HG03045 (cell line): ENCODE measurements around the gene PTPN1.
"Not testable (repeated sequence)": the region's sequence is repeated elsewhere in the genome, so short reads cannot be mapped to it uniquely, and the experiment has no call there.

ENCODE experiments used
- ATAC-seq: cut with Tn5 transposase; IDR thresholded peaks from one replicate; pipeline ENCODE4 v1.9.1; 2021; ENCODE audit warnings: mild to moderate bottlenecking, moderate library complexity; ENCODE audit not compliant: unreplicated experiment

PTPN1 gene

DNA sequence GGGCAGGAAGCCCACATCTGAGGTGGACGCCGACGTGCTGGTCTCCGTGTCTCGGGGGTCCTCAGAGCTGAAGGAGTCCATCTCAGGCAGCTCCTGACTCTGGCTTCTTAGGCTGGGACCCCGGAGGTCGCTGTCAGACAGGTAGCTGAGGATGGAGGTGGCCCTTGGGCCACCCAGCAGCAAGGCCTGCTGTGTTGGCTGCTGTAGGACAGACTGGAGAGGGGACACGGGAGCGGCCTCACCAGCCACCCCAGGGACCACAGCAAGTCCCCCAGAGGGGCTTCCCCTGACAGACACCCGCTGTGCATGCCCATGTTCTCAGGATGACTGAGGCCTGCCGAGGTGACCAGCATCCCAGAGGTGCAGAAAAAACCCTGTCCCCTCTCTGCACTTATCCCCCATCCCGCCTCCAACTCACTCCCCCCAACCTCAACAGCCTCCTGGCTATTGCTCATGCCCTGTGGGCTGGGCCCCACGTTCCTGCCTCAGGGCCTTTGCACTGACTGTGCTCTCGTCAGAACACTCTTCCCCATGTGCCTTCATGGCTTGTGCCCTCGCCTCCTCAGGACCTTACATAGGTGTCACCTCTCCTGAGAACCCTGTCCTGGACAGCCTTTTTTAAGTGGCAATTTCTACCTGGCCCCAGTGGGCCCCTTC, 92.4 kb downstream of the PTPN1 start:
- no peak for ATAC-seq

DNA sequence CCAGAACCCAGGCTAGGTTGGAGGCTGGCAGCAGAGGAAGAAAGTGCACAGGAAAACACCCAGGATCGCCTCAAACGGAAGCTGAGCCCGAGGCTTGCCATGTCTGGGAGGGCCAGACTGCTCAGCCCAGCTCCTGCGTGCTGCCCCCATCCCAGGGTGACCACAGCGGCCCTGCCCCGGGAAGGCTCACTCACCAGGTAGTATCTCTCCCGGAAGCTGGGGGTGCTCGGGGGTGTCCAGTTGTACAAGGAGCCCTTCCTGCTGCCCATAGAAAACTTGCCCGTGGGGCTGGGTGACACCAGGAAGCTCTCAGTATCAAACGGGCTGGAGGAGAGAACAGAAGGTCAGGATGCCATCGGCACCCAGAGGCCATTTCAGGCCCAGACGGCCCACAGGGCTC, 94.3 kb downstream of the PTPN1 start:
- no peak for ATAC-seq

DNA sequence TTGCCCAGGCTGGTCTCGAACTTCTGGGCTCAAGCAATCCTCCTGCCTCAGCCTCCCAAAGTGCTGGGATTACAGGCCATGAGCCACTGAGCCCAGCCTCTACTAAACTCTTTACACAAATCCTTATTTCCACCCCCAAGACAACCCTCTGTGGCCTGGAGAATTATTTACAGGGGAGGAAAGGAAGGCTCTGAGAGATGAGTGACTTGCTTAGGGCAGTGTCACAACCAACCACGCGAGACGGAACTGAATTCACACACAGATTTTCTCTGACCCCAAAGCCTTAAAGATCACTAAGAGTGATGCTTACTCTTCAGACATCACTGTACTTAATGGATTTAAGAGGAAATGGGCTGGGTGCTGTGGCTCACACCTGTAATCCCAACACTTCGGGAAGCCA, 95.0 kb downstream of the PTPN1 start:
- no peak for ATAC-seq

DNA sequence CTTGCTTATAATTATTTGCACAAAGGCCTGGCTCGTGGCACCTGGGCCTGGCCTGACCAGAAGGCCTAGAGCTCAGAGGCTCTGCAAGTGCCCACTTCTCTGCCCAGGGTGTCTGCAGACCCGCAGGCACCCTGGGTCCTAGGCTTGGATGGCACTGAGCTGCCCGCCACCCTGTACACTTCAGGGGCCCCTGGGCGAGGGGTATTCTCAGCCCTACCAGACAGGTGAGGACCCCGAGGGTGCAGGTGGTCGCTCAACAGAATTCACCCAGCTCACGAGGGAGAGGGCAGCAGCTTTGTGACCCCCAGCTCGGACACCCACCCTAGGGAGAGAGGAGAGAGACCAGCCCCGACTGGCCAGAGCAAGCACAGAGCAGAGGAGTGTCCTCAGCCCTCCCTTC, 97.3 kb downstream of the PTPN1 start:
- no peak for ATAC-seq

DNA sequence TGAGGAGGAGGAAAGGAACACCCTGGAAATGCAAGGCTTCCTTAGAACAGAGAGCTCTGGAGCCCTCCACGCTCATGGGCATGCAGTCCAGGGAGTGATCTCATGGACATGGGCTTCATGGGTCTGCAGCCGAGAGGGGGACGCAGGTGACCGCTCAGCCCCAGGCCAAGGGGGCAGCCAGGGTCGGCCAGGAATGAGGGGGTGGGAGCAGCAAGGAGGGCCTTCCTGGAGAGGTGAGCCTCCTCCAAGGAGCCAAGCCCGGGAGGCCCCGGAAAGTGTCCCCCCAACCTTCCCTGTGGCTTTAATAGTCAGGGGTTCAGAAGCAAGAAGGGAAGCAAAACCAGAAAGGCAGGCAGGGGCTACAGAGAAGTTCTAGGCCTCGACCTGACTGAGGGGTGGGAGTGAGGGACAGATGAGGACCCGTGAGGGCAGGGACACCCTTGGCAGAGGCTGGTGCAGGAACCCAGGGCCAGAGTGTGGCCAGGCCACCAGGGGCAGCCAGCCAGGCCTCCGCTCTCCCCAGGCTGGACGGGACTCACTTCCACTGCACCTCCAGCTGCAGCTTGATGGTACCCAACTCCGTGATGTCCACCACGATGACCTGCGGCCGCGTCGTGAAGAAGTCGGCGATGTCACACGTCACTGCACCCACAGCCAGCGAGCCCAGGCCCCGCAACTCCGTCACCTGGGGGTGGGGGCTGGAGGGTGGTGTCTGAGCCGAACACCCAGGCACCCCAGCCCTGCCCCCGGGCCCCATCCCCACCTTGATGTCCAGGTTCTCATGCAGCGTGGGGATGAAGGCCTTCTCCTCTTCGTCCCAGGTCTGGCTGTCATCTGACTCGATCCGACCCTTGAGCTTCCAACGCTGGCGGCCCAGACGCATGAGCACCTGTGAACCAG, 97.9 kb downstream of the PTPN1 start:
- ATAC-seq = no peak

DNA sequence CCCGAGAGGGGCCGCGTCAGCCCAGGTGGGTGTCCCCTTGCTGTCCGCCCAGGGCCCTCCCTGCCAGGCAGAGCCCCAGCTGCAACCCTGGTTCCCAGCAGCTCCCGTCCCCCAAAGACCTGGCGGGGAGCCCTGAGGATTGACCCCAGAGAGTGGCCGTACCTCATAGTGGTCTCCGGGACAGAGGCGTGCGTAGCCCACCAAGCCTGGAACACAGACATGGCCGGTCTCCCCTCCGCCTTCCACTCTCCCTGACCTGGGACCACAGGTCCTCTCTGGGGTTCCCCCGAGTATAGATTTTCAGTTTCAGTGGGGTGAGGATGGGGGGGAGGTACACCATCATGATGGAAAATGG, 98.5 kb downstream of the PTPN1 start:
- no peak for ATAC-seq

DNA sequence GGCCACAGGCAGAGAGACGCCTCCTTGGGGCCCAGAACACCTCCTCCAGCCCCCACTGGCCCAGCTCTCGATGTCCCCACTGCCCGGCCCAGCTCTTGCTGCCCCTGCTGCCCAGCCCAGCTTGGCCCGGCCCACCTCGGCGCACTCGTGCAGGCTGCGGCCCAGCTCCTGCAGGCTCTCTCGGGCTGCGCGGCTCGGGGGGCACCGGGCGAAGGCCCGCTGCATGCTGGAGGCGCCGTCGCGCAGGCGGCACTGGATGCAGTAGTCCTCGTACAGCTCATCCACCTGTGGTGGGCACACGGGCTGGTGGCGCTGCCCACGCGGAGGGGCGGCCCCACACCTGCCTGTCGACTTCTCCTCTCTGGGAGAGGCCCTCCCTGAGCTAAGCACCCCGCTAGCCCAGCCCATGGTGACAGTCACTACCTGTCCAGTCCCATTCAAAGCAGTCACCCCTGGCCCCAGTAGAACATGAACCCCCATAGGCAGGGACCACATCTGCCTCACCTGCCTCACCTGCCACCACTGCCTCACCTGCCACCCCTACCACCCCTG, 99.3 kb downstream of the PTPN1 start:
- ATAC-seq = no peak

DNA sequence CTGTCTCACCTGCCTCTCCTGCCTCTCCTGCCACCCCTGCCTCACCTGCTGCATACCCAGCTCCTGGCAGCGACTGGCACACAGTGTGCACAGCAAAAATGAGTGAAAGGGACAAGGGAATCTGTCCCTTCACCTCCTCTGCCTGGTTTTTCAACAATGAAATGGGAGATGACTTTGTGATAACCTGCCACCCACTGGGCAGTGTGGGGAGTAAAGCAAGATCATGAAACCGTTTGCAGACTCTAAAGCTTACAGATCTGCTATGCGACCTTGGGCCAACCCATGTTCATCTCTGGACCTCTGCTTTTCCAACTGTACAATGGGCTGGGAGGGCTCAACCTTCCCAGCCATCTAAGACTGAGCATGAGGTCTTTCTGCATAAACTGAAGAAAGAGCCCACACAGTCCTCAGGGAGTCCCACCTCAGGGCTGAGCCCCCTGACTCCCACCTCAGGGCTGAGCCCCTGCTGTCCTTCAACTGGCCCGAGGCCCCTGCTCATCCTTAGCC, 100.1 kb downstream of the PTPN1 start:
- no peak for ATAC-seq

DNA sequence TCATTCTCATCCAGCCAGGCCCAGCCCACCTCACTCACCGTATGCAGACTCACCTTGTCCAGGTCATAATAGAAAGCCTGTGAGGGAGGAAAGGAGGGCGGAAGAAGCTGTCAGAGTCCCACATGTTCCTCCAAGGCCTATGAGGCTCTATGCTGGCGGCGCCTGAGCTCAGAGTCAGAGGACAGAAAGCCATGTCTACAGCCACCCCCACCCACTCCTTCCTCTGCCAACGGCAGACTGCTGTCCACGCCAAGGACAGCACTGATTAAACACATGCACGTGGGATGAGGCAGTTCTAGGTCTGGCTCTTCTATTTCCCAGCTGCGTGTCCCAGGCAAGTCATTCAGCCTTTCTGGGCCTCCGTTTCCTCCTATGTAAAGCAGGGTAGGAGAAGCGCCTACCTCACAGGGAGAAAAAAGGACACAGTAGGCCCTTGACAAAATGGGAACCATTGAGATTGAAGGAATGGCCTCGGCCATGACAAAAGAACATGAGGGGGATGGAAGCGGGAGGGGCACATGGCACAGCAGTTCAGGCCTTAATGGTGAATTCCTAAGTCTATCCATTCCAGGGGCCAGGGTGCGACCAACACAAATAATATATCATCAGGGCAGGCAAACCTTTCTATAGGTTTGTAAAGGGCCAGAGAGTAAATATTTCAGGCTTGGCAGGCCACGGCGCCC, 101.1 kb downstream of the PTPN1 start:
- ATAC-seq = no peak

DNA sequence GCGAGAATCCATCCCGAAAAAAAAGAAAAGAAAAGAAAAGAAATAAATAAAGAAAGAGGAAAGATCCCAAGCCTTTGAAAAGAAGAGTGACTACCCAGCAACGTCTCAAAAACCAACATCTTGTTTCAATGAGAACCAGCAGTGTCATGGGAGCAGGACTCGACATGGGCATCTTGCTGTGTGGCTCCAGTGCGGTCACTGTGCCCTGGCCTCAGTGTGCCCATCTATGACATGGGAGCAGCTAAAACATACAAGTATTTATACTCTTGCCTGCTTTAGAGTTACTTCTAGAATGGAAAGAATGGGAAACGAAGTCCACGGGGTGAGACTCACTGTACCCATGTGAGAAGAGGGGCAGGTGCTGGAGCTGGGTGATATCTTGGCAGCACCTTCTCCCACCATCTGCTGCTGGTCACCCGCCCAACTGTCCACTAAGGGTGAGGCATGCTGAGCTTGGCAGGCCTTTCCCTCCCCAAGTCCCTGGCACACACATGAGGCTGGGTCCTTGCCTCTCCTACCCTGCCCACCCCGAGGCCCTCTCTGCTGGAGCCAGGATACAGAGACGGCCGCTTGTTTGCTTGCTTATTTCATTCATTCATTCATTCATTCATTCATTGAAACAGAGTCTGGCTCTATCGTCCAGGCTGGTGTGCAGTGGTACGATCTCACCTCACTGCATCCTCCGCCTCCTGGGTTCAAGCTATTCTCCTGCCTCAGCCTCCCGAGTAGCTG, 103.4 kb downstream of the PTPN1 start:
- no peak for ATAC-seq

DNA sequence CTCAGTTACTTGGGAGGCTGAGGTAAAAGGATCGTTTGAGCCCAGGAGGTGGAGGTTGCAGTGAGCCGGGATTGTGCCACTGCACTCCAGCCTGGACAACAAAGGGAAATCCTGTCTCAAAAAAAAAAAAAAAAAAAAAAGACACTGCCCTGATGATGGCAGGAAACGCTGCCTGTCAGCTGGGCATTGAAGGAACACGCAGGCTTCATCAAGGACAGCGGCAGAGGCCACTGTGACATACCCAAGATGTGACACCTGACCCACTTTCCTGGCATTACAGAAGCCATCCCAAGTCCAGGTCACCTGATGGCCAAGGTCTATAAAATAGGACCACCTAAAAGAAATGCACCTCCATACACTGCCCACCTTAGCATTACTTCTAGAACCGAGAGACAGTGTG, 105.2 kb downstream of the PTPN1 start:
- ATAC-seq = no peak

DNA sequence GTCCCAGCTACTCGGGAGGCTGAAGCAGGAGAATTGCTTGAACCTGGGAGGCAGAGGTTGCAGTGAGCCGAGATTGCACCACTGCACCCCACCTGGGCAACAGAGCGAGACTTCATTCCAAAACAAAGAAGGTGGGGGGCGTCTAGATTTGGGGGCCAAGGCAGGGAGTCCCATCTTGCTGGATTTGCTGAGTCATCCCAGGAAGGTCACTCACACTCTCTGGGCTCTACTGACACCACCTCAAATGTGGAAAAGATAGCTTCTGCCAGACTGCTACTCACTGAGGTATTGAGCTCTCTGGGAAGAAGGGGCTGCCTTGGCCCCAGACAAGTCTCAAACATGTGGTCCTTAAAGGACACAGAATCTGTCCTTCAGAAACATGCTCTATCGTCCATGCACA, 106.8 kb downstream of the PTPN1 start:
- no peak for ATAC-seq

DNA sequence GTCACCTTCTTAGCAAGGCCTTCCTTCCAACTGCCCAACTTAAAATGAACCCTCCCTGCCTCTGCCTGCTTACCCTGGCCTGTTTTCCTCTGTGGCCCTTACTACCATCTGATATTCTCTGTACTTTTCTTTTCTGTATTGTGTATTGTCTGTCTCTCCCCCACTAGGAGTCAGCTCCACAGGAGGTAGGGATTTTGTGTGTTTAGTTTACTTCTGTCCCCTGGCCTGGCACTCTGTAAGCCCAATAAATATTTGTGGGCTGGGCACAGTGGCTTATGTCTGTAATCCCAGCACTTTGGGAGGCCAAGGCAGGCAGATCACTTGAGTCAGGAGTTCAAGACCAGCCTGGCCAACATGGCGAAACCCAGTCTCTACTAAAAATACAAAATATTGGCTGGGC, 108.4 kb downstream of the PTPN1 start:
- no peak for ATAC-seq

DNA sequence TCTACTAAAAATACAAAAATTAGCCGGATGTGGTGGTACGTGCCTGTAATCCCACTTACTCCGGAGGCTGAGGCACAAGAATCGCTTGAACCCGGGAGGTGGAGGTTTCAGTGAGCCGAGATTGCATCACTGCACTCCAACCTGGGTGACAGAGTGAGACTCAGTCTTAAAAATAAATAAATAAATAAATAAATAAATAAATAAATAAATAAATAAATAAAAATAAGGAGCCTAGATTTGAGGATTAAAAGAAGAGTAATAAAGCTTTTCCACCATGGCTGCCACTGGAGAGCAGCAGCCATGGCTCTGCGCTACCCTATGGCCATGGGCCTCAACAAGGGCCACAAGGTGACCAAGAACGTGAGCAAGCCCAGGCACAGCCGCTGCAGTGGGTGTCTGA, 110.3 kb downstream of the PTPN1 start:
- ATAC-seq = not testable (repeated sequence)

DNA sequence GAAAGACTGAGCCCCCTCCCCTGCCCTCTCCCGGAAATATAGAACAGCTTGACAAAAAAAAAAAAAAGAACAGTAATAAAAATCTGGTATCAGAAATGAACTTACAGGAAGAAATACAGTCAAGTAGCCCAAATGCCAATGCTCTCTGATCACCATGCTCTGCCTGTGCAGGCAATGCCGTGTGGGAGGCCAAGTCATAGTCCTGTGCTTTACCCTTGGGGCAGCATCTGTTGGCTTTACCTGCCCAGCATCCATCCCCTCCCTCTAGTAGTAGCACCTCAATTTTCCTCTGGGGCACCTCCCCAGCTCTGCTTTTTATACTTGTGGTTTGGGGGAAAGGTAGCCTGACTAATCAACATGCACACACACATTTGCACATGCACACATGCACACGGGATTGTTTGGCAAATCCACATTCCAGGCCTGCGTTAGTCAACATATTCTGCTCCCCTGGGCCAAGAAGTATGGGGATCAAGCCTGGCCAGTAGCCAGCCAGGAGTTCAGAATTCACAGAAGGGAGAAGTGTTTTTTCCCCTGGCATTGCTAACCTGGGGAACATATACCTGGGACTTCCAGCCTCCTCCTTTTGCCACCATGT, 111.0 kb downstream of the PTPN1 start:
- ATAC-seq = no peak

DNA sequence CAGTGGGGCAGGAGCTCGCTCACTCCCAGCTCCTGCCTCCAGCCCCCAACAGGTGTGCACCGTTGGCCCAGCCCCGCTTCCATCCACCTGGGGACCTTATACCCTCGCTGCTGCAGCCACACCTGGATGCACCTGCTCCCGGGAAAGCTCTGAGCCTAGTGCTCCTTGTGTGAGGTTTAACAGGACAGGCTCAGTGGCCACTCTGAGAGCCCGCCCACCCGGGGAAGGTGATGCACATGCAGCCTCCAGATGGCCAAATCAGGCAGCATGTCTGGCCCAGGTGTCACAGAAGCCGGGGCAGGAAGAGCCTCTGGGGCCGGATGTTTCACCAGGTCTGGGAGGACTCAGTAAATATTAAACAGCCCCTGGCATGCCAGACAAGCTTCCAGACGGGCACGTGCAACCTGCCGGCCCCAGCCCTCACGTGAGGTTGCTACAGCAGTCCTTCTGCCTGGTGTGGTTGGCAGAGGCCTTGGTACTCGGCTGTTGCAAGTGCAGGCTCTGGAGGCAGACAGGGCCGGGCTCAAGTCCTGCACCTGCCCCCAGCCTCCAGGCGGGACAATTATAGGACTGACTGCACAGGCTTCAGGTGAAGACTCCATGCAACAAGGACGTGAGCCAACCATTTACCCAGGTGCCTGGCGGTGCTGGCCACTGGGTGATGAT, 114.3 kb downstream of the PTPN1 start:
- ATAC-seq = no peak

DNA sequence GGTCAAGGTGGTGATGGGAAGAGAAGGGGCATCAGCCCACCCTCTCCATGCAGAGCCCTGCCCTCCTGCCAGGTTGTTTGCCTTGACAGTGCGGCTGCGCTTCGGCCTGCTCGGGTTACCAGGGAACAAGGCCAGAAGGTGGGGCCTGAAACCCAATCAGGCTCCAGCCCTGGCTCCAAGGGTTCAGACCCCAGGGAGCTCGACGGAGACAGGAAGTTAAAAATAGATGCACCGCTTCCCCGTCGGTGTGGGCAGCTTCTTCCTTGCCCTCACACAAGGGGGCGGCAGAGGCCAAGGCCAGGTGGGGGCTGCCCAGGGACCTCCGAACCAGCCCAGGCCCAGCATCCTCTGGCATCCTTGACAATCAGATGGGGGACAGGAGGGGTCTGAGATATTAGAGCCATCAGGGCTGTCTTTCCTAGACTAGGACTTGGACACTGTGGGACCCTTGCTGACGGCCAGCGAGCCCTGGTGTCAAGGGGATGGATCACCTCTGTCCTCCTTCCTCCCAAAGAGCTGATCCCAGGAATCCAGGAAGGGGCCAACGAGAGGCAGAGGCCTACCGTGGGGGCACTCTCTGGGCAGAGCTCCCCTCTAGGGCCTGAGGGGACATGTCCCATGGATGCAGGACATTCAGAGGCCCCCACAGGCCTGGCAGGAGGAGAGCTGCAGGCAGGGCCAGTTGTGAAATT, 115.9 kb downstream of the PTPN1 start:
- ATAC-seq = no peak

DNA sequence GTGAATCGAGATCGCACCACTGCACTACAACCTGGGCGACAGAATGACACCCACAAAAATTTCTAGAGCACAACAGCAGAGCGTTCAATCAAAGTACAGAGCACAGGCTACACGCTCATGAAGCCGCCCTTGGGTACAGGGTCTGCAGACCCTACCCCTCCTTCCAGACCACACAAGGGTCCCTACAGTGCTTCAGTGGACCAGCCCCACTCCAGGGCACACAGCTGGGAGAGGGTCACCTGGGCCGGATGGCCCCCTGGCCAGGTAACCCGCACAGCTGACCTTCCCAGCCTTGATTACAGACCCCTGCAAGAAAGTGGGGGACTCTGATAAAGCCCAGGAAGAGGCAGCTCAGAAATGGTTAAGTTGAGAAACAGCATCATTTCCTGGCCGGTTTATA, 117.6 kb downstream of the PTPN1 start:
- no peak for ATAC-seq

DNA sequence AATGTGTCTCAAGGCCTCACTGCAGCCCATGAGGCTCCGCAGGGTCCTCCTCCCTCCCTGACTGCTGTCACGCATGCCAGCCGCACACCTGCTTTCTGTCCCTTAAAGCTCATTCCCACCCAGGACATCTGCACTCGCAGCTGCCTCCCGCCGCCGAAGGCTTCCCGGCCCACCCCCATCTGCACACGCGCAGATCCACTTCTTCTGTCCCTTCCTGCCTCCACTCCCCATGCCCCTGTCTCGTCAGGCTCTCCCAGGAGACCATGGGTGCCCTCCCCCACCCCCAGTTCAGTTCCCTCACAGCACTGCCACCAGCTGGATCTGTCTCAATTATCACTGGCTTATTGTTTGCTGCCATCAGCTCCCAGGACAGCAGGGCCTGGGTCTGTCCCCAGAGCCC, 118.1 kb downstream of the PTPN1 start:
- ATAC-seq = no peak
